GM18907 (cell line): Measurements from ENCODE around the gene DCAF11.

ENCODE experiments used
- ATAC-seq: cut with Tn5 transposase; IDR thresholded peaks from one replicate; pipeline ENCODE4 v1.9.1; 2021; ENCODE audit warnings: mild to moderate bottlenecking, moderate library complexity; ENCODE audit not compliant: unreplicated experiment

Gene DCAF11

DNA sequence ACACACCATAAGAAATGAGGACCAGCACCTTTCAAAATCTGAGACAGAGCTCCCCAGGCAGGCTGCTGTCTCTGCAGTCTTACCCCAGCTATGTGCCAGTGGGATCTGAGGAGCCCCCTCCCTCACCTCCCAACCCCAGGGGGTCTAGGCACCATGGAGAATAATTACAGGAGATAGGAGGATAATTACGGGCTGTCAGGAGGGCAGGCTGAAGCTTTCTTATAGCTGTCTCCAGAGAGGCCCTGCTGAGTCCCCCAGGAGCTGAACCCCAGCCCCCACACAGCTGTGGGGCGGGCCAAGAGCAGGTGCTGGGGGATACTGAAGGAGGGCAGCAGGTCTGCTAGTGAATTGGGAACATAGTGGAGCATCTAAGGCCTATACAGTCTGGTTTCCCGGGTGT is 36.4 kb upstream of the DCAF11 start:
- no peak for ATAC-seq

GRCh38 chr14:24079491-24080141 is 35.0 kb upstream of the DCAF11 start:
- ATAC-seq = no peak

GRCh38 chr14:24080142-24080530 is 34.4 kb upstream of the DCAF11 start:
- ATAC-seq = no peak

- peak; percentile 92 for ATAC-seq
Observed at GRCh38 chr14:24080888-24081738, 33.5 kb upstream of the DCAF11 start.

GRCh38 chr14:24081739-24082211 is 32.8 kb upstream of the DCAF11 start:
- ATAC-seq = no peak

GRCh38 chr14:24082411-24083080 is 32.0 kb upstream of the DCAF11 start:
- no peak for ATAC-seq

DNA sequence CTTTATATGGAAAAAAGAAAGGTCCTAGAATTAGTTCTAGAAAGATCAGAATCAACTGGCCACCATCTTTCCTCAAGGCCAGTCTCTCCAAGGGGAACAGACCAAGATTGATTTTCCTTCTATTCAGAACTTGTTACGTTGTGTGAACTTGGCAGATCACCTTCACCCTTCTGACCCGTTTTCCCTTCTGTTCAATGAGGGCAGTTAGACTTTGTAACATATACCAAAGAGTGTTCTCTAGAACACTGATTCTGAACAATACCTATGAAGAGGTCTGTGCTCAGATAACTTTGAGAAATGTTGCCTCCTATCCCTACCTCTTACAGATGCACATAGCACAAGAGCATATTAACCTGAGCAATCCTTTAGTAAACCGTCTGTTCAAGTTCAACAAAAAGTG is 31.1 kb upstream of the DCAF11 start:
- no peak for ATAC-seq

DNA sequence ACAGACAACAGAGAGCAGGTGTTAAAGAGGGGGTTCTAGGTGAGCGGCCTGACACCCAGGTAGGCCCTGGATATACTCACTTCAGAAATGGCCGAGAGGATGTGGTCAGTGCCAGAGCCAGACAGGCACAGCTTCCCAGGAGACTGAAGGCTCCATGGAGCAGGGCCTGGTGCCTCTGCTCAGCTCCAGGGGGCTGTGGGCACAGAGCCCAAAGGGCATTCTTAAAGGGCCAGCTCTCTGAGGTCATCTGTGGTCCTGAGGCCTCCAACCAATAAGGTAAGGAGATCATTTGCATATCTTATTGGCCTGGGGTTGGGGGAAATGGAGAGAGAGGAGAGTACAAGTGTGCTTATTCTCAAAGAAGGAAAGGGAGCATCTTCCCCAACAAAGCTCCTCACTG is 30.1 kb upstream of the DCAF11 start:
- ATAC-seq = no peak

- ATAC-seq = no peak
Observed at GRCh38 chr14:24085215-24085614, 29.4 kb upstream of the DCAF11 start.

DNA sequence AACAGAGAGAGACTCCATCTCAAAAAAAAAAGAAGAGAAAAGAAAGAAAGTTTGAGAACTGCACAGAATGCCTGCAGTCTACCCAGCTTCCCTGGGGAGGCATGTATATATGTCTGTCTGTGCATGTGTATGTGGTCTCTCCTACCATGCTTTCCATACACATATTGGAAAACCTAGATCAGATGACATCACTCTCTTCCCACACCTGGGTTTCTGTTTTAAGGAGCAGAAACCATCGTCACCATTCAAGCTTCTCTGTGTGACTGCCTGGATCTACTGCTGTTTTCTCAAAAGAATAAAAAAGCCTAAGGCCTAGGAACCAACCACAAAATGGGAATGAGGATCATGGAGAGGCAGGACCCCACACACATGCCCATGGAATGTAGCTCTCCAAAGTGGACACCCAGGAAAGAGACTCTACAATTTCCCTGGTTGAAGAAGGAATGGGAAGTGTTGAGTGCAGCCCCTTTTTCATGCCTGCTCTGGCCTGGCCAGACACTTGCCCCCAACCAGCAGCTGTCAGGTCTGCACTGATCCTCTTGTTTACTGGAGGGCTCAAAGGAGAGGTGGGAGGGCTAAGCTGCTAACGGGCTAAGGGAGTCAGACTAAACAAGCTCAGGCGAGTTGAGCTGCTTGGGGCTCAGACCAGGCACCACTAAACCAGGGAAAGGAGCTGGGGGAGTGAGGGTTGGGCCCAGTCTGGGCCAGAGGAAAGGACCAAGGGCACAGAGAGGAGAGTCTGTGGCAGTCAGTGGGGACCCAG is 28.2 kb upstream of the DCAF11 start:
- ATAC-seq = no peak

DNA sequence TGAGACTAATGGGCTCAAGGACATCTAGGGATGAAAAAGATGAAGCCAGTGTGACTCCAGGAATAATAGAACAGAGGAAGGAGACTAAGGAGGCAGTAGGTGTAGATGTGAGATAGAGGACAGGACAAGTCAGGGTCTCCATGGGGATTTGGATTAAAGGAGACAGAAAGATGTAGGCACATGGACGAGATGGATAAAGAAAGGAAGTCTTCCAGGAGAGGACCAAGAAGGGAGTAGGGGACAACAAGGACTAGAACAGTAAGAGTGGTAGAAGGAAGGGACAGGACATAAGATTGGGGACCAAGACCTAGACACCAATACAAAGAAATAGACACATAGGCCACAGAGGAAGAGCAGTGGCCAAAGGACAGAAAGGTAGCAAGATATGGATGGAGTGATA is 27.6 kb upstream of the DCAF11 start:
- no peak for ATAC-seq

GRCh38 chr14:24088095-24088494 is 26.5 kb upstream of the DCAF11 start:
- no peak for ATAC-seq

GRCh38 chr14:24089890-24090289 is 24.7 kb upstream of the DCAF11 start:
- no peak for ATAC-seq

DNA sequence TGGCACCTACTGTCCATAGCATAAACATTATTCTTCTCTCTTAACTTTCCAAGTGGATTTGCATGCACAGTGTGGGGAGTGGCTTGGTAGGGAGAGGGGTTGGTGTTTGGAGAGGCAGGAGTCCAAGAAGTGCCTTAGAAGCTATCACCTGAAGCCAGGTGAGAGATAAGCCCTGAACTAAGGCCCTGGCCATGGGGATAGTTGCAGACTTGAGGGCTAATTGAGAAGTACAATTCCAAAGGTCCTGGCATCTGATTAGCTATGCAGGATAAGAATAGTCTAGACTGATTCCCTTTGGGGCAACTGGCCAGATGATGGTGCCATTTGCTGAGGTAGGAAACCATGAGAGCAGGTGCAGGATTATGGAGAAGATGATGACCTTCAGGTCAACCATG is 22.5 kb upstream of the DCAF11 start:
- ATAC-seq = no peak

DNA sequence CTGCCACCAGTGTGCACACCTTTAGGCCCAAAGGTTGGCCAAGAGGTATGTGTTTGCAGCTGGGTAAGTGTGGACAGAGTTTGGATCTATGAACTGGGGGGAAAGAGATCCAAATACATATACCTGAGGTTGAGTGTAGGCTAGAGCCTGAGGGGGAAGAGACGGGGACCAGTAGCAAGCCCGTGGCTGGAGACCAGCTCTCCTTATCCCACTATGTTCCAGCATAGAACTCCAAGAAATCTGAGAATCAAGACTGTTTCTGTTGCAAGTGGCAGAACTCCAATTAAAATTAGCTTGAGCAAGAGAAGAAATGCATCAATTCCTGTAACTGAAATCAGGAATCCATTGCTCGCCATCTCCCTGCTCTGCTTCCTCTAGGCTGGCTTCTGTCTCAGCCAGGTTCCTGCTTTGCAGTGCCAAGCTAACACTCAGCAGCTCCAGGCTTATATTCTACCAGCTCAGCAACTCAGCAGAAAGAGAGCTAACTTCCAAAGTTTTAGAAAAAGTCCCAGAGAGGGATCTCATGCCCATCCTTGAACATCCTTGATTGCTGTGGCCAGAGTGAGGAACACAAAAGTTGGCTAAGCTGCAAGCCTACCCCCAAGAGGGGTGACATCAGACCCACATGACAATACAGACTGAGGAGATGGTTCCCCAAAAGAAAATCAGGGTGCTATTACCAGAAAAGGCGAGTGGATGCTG is 21.9 kb upstream of the DCAF11 start:
- no peak for ATAC-seq

GRCh38 chr14:24093207-24093900 is 21.2 kb upstream of the DCAF11 start:
- ATAC-seq = no peak

- peak; percentile 60 for ATAC-seq
Observed at GRCh38 chr14:24093901-24094840, 20.4 kb upstream of the DCAF11 start, which contains the start of gene PCK2. PCK2 (plus strand) TSS chr14:24094311; CDS start chr14:24094406, 95 bp downstream.

DNA sequence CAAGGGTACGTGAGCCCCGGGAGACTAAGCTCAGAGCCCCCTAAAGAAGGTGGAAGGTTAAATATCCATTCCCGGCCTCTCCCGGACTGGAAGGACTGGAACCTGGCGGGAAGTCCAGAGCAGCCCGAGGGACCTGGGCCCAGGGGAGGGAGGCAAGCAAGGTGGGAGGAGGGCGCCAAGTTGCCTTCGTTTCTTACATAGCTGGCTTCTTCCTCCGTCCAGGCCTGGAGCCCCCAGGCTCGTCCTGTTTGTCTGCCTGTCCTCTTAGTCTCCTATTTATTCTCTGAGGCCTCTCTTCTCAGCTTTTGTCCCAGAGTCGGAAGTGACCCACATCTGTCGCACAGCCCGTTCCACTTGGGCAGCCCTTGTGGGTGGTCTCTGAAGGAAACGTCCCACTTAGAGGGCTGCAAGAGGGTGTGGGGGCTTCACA is 19.7 kb upstream of the DCAF11 start:
- ATAC-seq = peak; percentile 1
